NCI-H446 treated with DMSO at 0.1 percent for 48 hours (cell line): ENCODE measurements around the gene IL11.
"Not testable (repeated sequence)": the region's sequence is repeated elsewhere in the genome, so short reads cannot be mapped to it uniquely, and the experiment has no call there.

Source experiments
- DNase-seq: peaks from one replicate; lab custom pipeline; 2025; lab: John Stamatoyannopoulos, UW

Gene IL11

DNA sequence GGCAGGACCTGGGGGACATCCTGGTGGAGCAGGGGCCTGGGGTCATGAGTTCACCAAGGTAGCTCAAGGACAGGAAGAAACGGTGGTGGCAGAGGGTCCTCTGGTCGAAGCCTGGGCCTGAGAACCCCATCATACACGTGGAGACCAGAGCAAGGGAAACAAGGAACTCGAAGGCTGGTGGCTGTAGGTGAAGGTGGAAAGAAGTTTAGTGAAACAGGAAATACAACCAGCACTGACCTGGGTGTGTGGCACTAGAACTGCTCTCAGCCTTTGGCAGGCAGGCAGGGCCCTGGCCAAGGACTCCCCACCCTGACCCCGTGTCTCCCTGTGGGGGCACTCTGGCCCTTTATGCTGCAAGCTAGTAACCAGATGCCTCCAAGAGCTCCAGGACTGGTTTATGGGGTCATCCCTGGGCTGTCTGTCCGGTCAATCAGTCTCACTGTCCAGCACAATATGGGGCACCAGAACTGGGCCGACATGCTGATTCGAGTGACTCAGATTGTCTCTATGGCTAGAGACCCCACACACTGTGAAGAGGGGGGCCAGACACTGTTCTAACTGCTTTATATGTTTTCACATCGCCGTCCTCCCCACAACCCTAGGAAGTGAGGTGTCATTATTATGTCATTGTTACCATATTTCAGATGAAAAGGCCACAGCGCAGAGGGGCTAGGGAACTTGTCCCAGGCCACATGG, 19.5 kb downstream of the IL11 start:
- no peak for DNase-seq

DNA sequence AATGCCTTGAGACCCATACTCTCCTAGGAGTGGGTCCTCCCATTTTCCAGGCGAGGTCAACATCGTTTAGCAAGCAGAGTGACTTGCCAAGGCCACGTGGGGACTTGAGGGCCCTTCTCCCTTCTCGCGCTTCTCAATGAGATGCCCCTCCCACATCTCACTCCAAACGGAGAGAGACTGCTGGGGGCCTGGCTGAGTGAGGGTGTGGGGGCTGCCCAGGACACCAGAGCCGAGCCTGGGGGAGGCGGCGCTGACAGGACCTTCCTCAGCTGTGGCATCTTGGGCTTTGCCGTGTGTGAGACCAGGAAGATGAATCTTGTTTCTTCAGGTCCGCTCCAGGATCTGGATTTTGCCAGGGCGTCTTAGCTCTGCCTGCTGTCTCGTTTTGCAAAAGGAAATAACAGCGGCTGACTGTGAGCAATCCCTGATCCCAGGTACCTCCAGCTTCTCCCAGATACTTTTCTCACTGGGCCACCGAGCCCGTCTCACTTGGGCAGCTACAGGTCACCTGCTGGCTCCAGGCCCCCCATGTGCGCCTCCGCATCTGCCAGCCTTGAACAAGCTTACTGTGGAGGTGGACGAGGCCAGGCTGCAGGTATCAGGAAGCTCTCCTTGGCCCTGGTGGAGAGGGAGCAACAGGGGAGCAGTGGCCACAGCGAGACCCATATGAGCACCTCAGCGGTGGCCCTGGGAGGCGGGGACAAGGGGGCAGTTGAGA, 21.8 kb downstream of the IL11 start:
- DNase-seq = no peak

DNA sequence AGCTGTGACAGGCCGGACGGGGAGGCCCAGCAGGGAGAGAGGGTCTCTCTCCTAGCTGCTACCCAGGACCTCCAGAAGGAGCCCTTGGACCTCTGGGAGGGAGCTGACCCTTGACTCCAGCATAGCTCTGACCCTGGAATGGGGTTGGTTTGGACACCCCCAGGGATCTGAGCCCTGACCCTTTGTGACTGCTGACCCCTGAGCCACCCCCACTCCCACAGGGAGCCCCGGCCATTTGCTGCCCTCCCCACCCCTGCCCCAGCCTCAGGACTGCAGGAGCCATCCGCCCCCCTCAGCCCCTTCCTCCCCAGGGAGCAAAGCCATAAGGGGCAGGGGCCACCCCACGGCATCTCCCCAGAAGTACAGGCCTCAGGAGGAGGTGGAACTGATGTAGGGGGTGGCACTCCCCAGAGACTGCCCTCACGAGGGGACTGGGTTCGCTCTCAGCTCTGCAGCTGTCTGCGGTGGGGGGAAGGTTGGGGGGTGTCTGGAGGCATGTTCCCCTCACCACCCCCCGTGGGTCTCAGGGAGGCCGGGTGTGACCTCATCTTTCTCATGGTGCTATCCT, 22.7 kb downstream of the IL11 start:
- no peak for DNase-seq

- DNase-seq = no peak
These were observed 23.4 kb downstream of the IL11 start for GRCh38 chr19:55346725-55347441.

GRCh38 chr19:55345818-55346724, 24.2 kb downstream of the IL11 start:
- no peak for DNase-seq

DNA sequence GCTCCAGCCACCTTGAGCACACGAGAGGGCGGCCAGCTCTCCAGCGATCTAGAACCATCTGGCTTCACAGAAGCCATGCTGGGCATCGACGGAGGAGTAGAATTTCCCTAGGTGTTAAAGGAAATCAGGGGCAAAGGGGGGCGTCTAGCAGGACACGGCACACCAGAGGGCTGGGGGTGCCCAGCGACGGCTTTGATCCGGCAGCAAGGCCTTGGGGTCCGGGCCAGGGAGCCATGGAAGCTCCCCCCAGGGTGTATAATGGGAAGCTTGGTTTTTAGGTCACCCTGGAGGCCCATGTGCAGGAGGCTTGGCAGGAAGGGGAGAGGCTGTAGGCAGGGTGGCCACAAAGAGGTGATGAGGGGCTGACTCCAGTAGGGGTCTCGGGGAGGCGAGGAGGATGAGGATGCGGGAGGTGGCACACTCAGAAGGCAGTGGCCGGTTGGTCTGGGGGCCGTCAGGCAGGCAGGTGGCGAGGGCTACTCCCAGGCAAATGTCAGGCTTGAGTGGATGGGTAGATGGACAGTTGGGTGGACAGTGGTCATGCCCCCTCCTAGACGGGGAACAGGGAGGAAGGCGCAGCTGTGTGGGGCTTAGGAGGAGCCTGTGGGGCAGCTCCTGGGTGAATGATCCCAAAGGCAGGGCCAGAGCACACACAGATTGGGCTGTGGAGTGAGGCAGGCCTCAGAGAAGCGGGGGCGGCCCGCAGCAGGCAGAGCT, 25.0 kb downstream of the IL11 start:
- no peak for DNase-seq

GRCh38 chr19:55344444-55344843, 25.8 kb downstream of the IL11 start:
- DNase-seq = peak; percentile 12

DNA sequence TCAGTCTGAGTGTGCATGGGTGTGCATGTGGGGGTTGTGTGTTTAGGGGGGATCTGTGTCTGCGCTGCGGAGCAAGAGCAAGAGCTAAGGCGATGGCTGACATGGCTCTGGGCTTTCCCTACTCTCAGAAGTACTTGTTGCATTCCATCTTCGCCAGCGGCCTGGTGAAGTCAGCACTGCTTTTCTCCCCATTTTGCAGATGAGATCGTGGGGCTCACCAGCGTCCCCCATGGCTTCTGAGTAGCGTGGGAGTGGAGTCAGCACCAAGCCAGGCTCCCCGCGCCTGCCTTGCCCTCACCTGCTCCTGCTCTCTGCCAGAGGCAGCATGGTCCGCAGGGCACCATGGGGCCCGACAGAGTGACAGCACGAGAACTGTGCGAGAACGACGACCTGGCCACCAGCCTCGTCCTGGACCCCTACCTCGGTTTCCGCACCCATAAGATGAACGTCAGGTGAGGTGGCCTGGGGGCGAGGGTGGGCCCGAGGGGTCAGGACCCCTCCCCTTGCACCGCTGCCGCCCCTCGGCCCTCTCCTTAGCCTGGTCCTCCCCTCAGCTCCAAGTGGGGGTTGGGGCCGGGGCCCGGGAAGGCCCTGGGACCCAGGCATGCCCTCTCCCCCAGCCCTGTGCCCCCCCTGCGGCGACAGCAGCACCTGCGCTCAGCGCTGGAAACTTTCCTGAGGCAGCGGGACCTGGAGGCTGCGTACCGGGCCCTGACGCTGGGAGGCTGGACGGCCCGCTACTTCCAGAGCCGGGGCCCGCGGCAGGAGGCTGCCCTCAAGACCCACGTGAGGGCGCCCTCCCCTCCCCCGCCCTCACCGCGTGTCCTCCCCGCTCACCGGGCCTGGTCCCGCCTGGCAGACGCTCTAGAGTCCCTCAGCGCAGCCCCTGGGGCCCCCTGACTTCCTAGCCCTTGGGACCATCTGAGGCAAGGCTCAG, 28.4 kb downstream of the IL11 start:
- no peak for DNase-seq

DNA sequence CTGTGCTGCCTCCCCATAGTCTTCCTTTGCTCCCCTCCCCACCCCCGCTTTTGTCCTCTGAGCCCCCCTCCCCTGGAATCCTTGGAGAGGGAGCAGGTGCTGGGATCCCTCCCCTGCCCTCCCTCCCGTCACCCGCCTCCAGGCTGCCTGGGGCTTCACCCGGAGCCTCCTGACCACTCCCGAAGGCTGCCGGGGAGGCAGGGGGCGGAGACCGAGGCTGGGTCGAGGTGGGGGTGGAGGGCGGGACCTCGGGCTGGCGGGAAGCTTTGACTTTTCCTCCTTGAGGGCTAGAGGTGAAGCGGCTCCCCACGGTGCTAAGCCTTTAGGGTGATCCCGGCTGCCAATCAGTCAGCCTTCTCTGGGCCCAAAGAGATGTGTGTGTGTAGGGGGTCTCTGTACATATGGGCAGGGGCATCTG, 29.1 kb downstream of the IL11 start:
- peak; percentile 5 for DNase-seq

- DNase-seq = no peak
These were observed 29.5 kb downstream of the IL11 start for GRCh38 chr19:55340784-55341147.

- DNase-seq = no peak
These were observed 30.1 kb downstream of the IL11 start for GRCh38 chr19:55339889-55340783.

DNA sequence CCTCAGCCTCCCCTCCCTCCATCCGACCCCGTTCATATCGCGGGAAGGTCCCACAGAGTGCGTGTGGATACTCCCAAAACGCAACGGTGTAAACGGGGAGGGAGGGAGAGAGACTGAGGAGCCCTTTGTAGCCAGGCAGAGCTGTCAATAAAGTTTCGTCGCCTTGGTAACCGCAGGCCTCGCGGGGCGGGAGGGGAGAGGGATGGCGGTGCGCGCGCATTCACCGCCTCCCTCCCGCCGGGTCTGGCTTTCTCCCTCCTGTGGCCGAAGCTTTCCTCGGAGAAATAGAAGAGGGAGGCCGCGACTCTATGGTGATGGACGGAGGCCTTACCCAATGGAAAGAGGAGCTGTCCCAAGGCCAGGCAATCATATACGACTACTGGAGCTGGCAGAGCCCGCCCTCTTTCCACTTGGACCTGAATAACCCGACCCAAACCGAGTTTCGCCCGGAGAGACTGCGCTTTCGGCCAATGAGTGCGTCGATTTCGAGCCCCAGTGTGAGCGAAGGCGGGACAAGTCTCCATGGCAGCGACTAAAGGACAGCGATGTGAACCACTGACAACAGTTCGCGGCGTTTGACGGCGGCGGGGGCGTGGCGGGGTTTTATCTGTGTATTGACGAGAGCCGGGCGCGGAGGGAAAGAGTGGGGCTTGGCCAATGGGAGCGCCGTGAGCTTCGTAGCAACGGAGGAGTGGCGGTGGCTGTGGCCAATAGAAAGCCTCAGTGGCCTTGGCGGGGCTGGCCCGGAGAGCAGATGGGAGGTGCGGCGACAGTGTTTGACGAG, 31.0 kb downstream of the IL11 start, which contains the start of gene KMT5C:
KMT5C (plus strand) TSS at position 772 of the 784 bp plus-strand sequence. CDS start 2,061 bp downstream, outside the sequence.
- DNase-seq = peak; percentile 100

DNA sequence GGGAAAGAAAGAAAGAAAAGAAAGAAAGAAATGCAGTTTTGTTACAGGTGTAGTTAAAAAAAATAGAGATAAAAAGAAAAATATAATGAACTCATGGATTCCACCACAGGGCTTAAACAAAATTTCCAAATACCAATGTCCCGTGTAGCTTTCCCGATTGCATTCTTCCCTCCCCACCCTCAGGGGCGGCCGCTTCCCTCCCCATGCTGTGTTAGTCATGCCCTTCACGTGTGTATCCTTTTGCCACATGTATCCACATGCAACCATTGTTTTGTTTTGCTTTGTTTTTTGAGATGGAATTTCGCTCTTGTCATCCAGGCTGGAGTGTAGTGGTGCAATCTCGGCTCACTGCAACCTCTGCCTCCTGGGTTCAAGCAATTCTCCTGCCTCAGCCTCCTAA, 34.2 kb downstream of the IL11 start:
- DNase-seq = no peak

- DNase-seq = no peak
These were observed 36.4 kb downstream of the IL11 start for GRCh38 chr19:55333870-55334269.

DNA sequence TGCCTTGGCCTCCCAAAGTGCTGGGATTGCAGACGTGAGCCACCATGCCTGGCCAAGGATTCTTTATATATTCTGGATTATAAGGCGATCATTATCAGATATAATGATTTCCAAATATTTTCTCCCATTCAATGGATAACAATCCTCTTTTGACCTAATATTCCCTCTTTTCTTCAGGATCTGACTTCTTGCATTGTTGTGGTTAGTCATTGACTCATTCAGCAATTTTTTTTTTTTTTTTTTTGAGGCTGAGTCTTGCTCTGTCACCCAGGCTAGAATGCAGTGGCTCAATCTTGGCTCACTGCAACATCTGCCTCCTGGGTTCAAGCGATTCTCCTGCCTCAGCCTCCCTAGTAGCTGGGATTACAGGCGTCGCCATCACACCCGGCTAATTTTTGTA, 40.5 kb downstream of the IL11 start:
- not testable (repeated sequence) for DNase-seq

- peak; percentile 22 for DNase-seq
These were observed 41.4 kb downstream of the IL11 start for GRCh38 chr19:55328774-55329318.

GRCh38 chr19:55325172-55325571, 45.1 kb downstream of the IL11 start, which contains the start of gene TMEM150B:
TSS of gene TMEM150B (minus strand) at chr19:55325341. CDS start at chr19:55321036, 4,305 bp downstream.
- no peak for DNase-seq
